LNCAP (cell line): ENCODE data around the gene PRM1.

Experiments used
- CTCF ChIP-seq: fragments of 450-650 bp; IDR thresholded peaks from 2 replicates; pipeline ENCODE4 v1.5.1; 2017; ENCODE audit warnings: mild to moderate bottlenecking

PRM1 gene

GRCh38 chr16:11285842-11286241, 4.7 kb upstream of the PRM1 start:
- TF ChIP-seq CTCF: no peak

- no peak for TF ChIP-seq CTCF
These were observed 2.7 kb upstream of the PRM1 start for GRCh38 chr16:11283820-11284248.

GRCh38 chr16:11278681-11279628, 2.2 kb downstream of the PRM1 start:
- TF ChIP-seq CTCF: no peak

GRCh38 chr16:11277607-11278337, 3.4 kb downstream of the PRM1 start:
- TF ChIP-seq CTCF: no peak

- TF ChIP-seq CTCF: no peak
These were observed 4.1 kb downstream of the PRM1 start for GRCh38 chr16:11276896-11277593.

GRCh38 chr16:11276143-11276895, 4.8 kb downstream of the PRM1 start, which contains the start of gene PRM2:
PRM2 (minus strand) TSS chr16:11276480; CDS start chr16:11276370, 110 bp downstream.
- no peak for TF ChIP-seq CTCF

GRCh38 chr16:11274964-11275363, 6.2 kb downstream of the PRM1 start:
- TF ChIP-seq CTCF: no peak
